ENCODE results near the gene CLOCK.
A peak's percentile ranks its signal among the peaks of the same experiment; 100 is the strongest.
"Not testable (repeated sequence)": the region's sequence is repeated elsewhere in the genome, so short reads cannot be mapped to it uniquely, and the experiment has no call there.

Gene CLOCK

DNA sequence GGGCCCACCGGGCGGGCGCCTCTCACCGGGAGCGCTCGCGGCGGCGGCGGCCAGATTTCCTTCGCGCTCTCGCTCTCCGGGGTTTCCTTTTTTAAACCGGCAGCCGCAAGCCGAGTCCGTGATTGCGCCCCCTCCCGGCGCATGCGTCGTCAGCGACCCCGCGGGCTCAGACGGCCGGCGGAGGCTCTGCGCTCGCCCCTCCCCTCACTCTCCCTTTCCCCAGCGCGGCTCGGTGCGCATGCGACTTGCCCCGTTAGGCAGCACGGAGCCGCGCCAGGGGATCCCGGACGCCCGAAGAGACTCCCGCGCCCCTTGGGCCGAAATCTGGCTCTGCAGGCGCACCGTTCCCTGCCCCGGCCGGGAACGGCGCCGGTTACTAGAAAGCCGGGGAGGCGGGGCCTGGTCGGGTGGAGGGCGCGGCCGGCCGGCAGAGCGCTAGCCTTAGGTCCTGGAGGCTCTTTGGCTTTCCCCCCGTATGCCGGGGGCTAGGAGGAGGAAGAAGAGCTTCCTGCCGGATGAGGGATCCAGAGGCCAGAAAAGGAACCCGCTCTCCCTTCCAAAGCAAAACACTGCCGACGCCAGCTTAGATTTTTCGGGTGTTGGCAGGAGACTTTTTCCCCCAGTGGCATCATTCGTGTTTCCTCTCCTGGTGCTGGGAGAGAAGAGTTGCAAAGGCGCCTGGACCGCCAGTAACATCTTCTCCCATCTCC is at the start of gene CLOCK:
Gene CLOCK (minus strand): TSS at position 154 of the 710 bp plus-strand sequence. CDS start 64,124 bp downstream, outside the sequence.
- peak; percentile 73 for DNase-seq (ENCODE audit: low spot score)

- DNase-seq (ENCODE audit: low spot score): no peak
Observed at GRCh38 chr4:55592014-55592413, 45.3 kb upstream of the CLOCK start, which contains the start of gene PDCL2. Gene PDCL2, minus strand, starts transcription at chr4:55592245. Its CDS starts 136 bp downstream, at chr4:55592109.

- DNase-seq (ENCODE audit: low spot score): no peak
Observed at GRCh38 chr4:55588160-55588559, 41.5 kb upstream of the CLOCK start.

- DNase-seq (ENCODE audit: low spot score): not testable (repeated sequence)
Observed at GRCh38 chr4:55582773-55583172, 36.1 kb upstream of the CLOCK start.

DNA sequence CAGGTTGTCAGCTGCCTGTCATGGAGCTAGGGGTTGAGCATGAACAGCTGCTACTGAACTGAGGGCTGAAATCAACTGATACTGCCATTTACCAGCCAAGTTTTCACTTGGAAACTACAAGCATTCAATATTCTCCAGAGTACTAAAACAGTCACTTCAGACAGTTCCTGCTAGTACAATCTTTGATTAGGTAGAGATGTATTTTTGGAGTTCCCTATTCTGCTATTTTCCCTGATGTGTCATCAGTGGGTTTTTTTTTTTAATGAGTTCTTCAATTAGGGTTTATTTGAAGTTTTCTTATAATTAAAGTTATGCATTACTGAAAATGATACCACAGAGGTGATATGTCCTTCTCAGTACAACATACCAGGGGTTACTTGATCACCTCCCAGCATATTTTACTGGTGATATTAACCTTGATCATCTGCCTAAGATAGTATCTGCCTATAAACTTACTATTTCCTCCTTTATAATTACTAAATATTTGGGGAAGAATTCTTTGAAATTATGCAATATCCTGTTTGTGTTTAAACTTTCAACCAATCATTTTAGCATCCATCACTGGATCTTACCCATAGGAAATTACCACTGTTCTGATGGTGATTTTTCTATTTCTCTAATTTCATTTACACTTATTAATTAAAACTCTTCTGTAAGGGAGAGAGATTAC is 31.8 kb upstream of the CLOCK start:
- DNase-seq (ENCODE audit: low spot score): no peak

GRCh38 chr4:55575513-55575912 is 28.8 kb upstream of the CLOCK start:
- DNase-seq (ENCODE audit: low spot score): no peak

DNA sequence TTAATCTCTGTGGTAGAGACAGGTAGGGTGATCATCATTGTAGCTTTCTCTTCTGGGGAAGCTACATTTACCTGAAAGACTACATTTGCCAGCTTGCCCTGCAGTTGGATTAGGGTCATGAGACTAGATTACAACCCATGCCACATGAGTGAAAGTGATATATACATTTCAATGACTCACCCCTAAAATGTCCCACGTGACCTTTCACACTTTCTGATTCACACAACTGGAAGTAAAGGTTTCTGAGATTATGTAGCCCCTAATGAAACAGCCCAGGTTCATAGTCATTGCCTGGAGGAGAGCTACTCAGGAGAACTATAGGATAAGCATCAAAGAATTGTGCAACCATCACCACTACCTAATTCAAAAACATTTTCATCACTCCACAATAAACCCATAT is 27.5 kb upstream of the CLOCK start:
- DNase-seq (ENCODE audit: low spot score): no peak

DNA sequence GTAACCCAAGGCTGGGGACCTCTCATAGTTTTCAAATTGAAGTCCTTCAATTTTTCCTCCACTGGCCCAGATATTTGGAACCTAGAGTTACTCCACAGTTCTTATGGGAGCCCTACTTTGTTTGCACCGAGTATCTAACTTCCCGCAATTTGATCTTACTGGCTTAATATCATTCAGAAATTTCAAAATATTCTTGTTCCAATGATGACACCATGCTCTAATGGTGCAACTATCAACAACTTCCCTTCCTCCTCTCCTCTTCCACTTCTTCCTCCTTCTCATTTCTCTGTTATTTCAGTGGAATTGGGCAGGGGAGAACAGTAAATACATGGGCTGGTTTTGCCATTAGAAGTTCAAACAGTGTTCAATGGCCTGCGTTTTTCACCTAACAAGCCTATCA is 25.1 kb upstream of the CLOCK start:
- no peak for DNase-seq (ENCODE audit: low spot score)

- no peak for DNase-seq (ENCODE audit: low spot score)
Observed at GRCh38 chr4:55568905-55569504, 22.3 kb upstream of the CLOCK start.

- DNase-seq (ENCODE audit: low spot score): no peak
Observed at GRCh38 chr4:55561889-55562288, 15.2 kb upstream of the CLOCK start.

DNA sequence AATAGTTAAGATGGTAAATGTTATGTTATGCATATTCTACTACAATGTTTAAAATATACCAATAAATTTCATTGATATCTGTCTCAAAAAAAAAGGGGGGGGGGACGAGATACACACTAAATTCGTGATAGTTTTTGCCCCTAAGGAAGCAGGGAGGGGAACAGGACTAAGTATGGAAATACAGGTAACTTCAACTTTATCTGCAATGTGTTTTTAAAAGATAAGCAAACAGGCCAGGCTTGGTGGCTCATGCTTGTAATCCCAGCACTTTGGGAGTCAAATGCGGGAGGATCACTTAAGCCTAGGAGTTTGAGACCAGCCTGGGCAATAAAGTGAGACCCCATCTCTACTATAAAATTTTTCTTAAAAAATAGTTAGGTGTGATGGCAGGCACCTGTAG is 13.4 kb upstream of the CLOCK start:
- no peak for DNase-seq (ENCODE audit: low spot score)

DNA sequence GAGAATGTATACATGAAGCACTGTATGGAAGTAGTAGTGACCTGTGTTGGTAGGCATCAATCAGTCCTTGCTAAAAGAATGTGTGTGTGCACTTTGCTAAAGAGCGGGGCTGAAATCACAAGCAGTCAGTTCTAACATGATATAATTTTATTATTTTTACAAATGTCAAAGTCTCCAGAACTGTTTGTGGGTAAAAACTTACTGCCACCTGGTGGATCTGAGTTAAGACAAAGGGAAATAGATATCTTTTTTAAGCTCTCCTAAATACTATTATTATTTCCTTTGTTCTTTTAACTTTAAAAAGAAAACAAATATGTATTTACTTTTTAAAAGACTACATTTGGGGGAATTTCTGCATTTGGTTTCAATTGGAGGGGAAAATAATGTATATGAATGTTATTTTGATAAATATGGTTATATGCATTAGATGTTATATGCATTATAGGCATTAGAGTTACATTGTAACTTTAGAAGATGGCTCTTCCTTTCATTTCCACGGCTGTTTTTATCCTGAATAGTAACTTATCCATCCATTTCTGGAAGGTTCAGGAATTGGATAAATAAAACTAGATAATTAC is 7.8 kb upstream of the CLOCK start:
- DNase-seq (ENCODE audit: low spot score): no peak

DNA sequence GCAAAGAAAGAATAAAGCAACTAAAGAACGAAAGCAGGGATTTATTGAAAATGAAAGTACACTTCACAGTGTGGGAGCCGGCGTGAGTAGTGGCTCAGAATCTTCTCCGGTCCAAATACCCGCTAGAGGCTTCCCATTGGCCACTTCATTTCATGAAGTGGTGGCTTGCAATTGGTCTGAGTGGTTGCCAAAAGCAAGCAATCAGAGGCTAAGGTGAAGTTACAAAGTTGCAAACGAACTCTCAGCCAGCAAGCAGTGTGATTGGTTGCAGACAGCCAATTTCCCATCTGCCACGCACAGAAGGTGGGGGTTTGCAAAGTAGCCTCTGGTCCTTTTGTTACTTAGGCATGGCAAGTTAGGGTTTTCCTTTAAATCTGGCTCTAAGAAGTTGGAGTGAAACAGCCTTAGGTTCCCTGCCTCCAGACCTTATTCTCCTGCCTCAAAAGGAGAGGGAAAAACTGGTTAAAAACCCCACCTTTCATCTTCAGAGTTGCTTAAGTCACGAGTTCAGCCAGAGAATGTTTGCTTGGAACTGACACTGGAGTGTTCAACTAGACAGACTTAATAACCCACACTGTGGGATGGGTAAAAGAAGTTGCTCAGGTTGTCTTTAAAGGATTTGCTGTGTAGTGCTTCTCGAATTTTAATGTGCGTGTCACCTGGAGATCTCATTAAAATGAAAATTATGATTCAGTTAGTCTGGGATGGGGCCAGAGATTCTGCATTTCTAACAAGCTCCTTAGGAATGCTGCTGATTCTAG is 6.9 kb upstream of the CLOCK start:
- no peak for DNase-seq (ENCODE audit: low spot score)

GRCh38 chr4:55551964-55552363 is 5.3 kb upstream of the CLOCK start:
- not testable (repeated sequence) for DNase-seq (ENCODE audit: low spot score)

DNA sequence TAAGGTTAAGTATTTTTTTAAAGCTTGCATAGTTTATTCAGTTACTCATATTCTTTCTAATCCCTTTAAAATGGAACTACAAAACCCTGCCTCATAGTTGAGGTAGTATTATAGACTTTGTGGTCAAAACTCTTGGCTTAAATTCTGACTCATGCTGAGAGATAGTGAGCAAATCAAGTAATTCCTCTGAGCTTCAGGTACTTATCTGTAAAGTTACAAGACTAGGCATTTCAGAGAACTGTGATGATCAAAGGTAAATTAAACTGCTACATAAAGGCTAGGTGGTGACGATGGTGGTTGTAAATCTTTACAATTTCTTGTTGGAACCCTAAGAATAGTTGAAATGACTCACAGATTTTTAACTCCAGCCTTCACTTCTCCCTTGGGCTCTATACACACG is 3.2 kb upstream of the CLOCK start:
- no peak for DNase-seq (ENCODE audit: low spot score)

DNA sequence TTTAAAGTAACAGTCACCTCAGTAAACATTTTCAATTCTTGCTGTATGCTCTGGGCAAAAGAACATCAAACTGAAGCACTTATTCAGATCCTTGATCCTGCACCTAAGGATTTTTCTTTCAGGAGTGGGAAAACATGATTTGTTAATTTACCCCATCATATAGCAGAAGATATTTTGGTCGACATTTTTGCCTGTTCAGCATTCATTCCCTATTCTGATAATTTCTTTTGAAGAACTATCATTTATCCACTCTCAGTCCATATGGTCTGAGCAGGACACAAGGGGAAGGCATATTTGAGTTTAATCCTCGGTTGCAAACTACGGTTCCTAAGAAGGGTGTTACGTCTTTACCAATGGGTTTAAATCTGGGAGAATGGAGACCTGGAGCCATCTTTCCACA is 1.2 kb upstream of the CLOCK start:
- no peak for DNase-seq (ENCODE audit: low spot score)

DNA sequence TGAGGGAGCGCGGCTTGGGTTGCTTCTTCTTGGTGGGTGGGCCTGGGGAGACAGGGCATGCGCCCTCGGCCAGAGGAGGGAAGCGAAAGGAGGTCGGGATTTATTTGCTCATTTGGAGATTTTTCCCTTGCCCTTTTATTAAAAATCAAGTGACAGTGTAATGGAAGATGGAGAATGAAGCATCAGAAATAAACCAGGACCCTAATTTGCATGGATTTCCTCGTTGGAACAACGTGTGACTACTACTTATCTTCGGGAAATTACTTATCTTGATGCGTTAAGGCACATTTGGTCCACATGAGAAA is 709 bp upstream of the CLOCK start:
- no peak for DNase-seq (ENCODE audit: low spot score)

DNA sequence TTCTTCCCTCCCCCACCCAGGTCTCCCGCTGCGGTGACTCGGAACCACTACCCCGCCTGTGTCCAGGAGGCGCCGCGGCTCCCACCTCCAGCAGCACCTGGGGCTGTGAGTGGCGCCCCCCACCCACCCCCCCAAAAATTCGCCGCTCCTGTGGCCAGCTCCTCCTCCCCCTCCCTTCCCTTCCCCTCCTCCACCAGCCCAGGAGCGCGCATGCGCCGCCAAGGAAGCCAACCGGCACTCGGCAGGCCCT is 278 bp downstream of the CLOCK start:
- no peak for DNase-seq (ENCODE audit: low spot score)

DNA sequence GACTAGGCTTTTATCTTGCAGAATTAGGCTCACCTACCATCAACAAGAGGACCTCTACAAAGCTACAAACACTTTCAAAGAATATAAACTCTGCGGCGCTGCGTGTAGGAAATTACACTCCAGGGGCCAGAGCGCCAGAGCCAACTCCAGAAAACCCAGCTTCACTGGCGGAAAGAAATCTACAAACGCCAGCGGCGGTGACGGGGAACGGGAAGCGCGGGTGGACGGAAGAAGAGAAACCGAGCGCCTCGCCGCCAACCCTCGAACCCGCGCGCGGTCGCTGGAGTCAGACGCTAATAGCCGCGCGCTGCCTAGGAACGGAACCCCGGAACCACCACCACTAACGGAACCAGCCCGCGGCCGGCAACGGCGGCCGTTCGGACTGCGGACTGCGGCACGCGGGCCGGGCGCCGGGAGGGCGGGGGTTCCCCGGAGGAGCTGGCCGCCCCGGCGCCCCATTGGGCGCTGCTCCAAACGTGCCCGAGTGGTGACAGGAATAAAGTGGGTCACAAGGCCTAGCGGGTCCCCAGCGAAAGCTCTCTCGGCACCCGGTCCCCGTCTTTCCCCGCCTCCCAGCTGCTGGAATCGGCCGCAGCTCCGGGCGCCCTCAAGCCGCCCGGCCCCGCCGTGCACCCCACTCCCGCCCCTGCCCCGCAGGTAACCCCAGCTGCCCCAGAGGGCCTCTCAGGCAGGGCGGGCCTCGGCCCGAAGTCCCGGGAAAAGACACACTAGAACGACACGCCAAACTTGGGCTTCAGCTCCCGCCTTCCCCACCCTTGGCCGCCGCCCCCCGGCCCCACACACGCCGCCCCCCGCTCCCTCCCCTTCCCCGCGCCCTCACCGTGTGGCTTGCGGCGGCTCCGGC is 836 bp downstream of the CLOCK start:
- peak; percentile 52 for DNase-seq (ENCODE audit: low spot score)

DNA sequence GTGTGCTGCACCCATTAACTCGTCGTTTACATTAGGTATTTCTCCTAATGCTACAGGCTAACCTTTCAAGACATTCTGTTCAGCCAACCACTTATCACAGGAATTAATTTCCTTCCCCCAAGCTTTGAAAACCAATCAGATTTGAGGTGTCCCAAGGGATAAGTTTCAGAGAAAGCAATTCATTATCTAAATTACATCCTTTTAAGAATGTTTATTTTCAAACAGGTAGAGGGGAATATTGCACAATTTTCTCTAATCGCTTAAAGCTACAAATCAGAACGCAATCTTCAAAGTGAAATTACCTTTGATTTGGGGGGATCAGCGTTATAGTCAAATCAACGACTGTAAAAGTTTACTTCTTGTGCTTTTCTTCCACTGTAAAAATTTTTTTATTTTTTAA is 1.6 kb downstream of the CLOCK start:
- no peak for DNase-seq (ENCODE audit: low spot score)

- no peak for DNase-seq (ENCODE audit: low spot score)
Observed at GRCh38 chr4:55543858-55544257, 2.9 kb downstream of the CLOCK start.

DNA sequence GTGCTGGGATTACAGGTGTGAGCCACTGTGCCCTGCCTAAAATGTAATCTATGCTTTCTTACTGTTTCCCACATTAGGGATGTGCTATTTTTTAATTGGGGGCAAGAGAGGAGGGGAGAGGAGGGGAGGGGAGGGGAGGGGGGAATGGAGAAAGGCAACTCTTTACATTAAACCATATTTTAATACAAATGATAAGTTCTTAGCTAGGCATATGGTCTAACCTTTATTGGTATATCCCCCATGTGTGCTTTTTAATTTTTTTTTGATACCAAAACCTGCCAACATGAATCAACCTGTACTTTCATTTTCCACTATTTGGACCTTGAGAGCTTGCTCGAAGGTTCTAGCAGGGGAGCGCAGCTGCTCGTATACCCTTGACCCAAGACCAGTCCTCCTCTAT is 6.4 kb downstream of the CLOCK start:
- no peak for DNase-seq (ENCODE audit: low spot score)
